Neural cell (in vitro differentiated cells): ENCODE data around the gene MAPK9. TPM values are rescaled to one million over a fixed set of nuclear protein-coding genes. Genes with fewer than 3 reads are reported as not detected.

Source experiments
- H2AFZ ChIP-seq: fragments of 200-600, 300-800 bp; sonication (generic), shearing (Covaris generic); 2 replicates; pipeline ENCODE4 v1.6.0; 2014; ENCODE audit warnings: low read depth, mild to moderate bottlenecking, antibody characterized with exemption, low read length, moderate library complexity
- H3F3A ChIP-seq: fragments of 200-600 bp; shearing (Covaris generic); 2 replicates; pipeline ENCODE4 v1.6.1; 2016; ENCODE audit warnings: mild to moderate bottlenecking, moderate library complexity, mixed read lengths, antibody characterized with exemption, low read length; ENCODE audit not compliant: insufficient read depth, poor library complexity, severe bottlenecking
- H3K27ac ChIP-seq: fragments of 200-600, 300-800 bp; sonication (generic), shearing (Covaris generic); 2 replicates; pipeline ENCODE4 v1.5.1; 2014; ENCODE audit warnings: mild to moderate bottlenecking, low read length, moderate library complexity
- H3K27me3 ChIP-seq: fragments of 300-800, 200-600 bp; sonication (generic), shearing (Covaris generic); 2 replicates; pipeline ENCODE4 v1.6.0; 2014; ENCODE audit warnings: mild to moderate bottlenecking, low read depth, low read length, moderate library complexity; ENCODE audit not compliant: insufficient read depth
- H3K36me3 ChIP-seq: fragments of 300-800, 200-600 bp; sonication (generic), shearing (Covaris generic); 2 replicates; pipeline ENCODE4 v1.5.1; 2014; ENCODE audit warnings: mild to moderate bottlenecking, antibody characterized with exemption, low read length, moderate library complexity; ENCODE audit not compliant: insufficient read depth
- H3K4me2 ChIP-seq: fragments of 300-800, 200-600 bp; sonication (generic), shearing (Covaris generic); 2 replicates; pipeline ENCODE4 v1.6.0; 2014; ENCODE audit warnings: mild to moderate bottlenecking, low read length
- H3K4me3 ChIP-seq: fragments of 300-800, 200-600 bp; sonication (generic), shearing (Covaris generic); 2 replicates; pipeline ENCODE4 v1.5.1; 2014; ENCODE audit warnings: mild to moderate bottlenecking, low read length, moderate library complexity
- H3K79me2 ChIP-seq: fragments of 200-600 bp; shearing (Covaris generic); replicated peaks from 2 replicates; pipeline ENCODE4 v1.6.0; 2014; ENCODE audit warnings: mild to moderate bottlenecking, low read length, moderate library complexity; ENCODE audit not compliant: insufficient read depth
- H3K9ac ChIP-seq: fragments of 300-800, 200-600 bp; sonication (generic), shearing (Covaris generic); 2 replicates; pipeline ENCODE4 v1.6.1; 2016; ENCODE audit warnings: mild to moderate bottlenecking, low read length, mixed read lengths
- H3K9me2 ChIP-seq: fragments of 200-600 bp; shearing (Covaris generic); 2 replicates; pipeline ENCODE4 v1.6.1; 2016; ENCODE audit warnings: mild to moderate bottlenecking, low read length, mixed read lengths; ENCODE audit not compliant: insufficient read depth
- H3K9me3 ChIP-seq: fragments of 200-600, 300-800 bp; sonication (generic), shearing (Covaris generic); 2 replicates; pipeline ENCODE4 v1.6.1; 2016; ENCODE audit warnings: mild to moderate bottlenecking, mixed run types, low read length, moderate library complexity, mixed read lengths
- H4K20me1 ChIP-seq: fragments of 200-600 bp; shearing (Covaris generic); 2 replicates; pipeline ENCODE4 v1.6.1; 2016; ENCODE audit warnings: mild to moderate bottlenecking, mixed run types; ENCODE audit not compliant: insufficient read depth
- CTCF ChIP-seq: fragments of 450-650 bp; IDR thresholded peaks from 2 replicates; pipeline ENCODE4 v1.5.1; 2014; ENCODE audit warnings: antibody characterized with exemption, mild to moderate bottlenecking, moderate library complexity; ENCODE audit not compliant: poor library complexity, severe bottlenecking
- EP300 ChIP-seq: fragments of 450-650 bp; conservative IDR thresholded peaks from 2 replicates; pipeline ENCODE4 v1.6.1; 2014; ENCODE audit warnings: antibody characterized with exemption, mild to moderate bottlenecking, moderate library complexity; ENCODE audit not compliant: poor library complexity, severe bottlenecking
- EZH2 ChIP-seq: fragments of 200-600, 300-800 bp; shearing (Covaris generic), sonication (generic); IDR thresholded peaks from 2 replicates; pipeline ENCODE4 v1.6.1; 2014; ENCODE audit warnings: antibody characterized with exemption, low read length, borderline replicate concordance, mild to moderate bottlenecking; ENCODE audit not compliant: insufficient read depth, poor library complexity, severe bottlenecking
- MXI1 ChIP-seq: fragments of 450-650 bp; conservative IDR thresholded peaks from 2 replicates; pipeline ENCODE4 v1.6.1; 2014; ENCODE audit warnings: antibody characterized with exemption, mild to moderate bottlenecking; ENCODE audit not compliant: poor library complexity, severe bottlenecking
- POLR2AphosphoS5 ChIP-seq: IDR thresholded peaks from 2 replicates; pipeline ENCODE4 v1.6.1; 2012
- RAD21 ChIP-seq: fragments of 450-650 bp; conservative IDR thresholded peaks from 2 replicates; pipeline ENCODE4 v1.6.1; 2014; ENCODE audit warnings: antibody characterized with exemption, mild to moderate bottlenecking, moderate library complexity
- REST ChIP-seq: IDR thresholded peaks from 2 replicates; pipeline ENCODE4 v1.6.1; 2012; ENCODE audit warnings: borderline replicate concordance
- SMC3 ChIP-seq: fragments of 450-650 bp; conservative IDR thresholded peaks from 2 replicates; pipeline ENCODE4 v1.6.1; 2014; ENCODE audit warnings: antibody characterized with exemption, mild to moderate bottlenecking, moderate library complexity; ENCODE audit not compliant: poor library complexity
- TAF1 ChIP-seq: IDR thresholded peaks from 2 replicates; pipeline ENCODE4 v1.6.1; 2012; ENCODE audit warnings: low read depth
- polyA plus RNA-seq: library from polyadenylated mRNA; depleted of rRNA; stranded (reverse); fragments of >200 nt; gene quantifications from 2 replicates; pipeline ENCODE4 v1.2.3, GENCODE V29; 2014

The MAPK9 gene
- polyA plus RNA-seq, 1 donor from 2014 or later, result 73.9 TPM

DNA sequence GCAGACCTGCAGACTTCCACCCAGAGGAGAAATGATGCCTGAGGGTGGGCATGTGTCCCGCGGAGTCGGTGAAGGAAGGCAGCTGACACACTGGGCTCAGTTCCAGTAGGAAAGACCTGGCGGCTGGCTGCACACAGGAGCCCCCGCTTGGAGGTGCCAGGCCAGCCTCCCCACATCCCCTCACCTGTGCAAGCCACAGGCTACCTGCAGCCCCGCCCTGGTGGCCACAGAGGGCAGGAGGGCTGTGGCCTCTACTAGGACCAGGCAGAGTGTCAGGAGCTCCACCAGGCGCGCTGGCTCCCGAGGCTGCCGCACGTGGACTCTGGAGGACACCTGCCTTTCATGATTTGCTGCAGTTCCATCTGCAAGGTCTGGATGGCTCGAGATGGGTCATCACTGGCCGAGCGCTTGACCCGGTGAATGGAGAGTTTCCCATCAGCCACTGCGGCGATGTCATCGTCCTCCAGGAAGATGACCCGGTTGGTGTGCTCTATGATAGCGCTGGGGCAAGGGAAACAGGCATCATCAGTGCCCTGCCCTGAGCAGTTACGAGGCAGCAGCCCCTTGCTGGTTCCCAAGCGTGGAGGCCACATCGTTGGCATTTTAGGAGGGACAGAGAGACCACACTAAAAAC, 26.7 kb upstream of the MAPK9 start (continued):
- no peak for TF ChIP-seq SMC3

GRCh38 chr5:180316586-180316985, 24.7 kb upstream of the MAPK9 start:
- no peaks in the 10 kb centered on the region for H3F3A ChIP-seq
- H3K27me3 ChIP-seq, result no peaks in the 10 kb centered on the region
- TF ChIP-seq EZH2, result no peak
- TF ChIP-seq POLR2AphosphoS5, result no peak
- no peak for TF ChIP-seq TAF1
- no peak for TF ChIP-seq REST
- no peak for TF ChIP-seq SMC3
- no peak for TF ChIP-seq CTCF
- no peak for TF ChIP-seq MXI1
- TF ChIP-seq EP300, result no peak
- no peak for TF ChIP-seq RAD21
- H3K36me3 ChIP-seq, result no peaks in the 10 kb centered on the region
- no peak overlapping the region for H3K4me3 ChIP-seq
- H3K27ac ChIP-seq, result no peak overlapping the region
- H3K9me2 ChIP-seq, result no peaks in the 10 kb centered on the region
- no peak overlapping the region for H3K4me2 ChIP-seq
- H2AFZ ChIP-seq, result no peak overlapping the region
- no peak overlapping the region for H3K9ac ChIP-seq
- no peaks in the 10 kb centered on the region for H3K79me2 ChIP-seq
- no peaks in the 10 kb centered on the region for H4K20me1 ChIP-seq
- H3K9me3 ChIP-seq, result no peaks in the 10 kb centered on the region

GRCh38 chr5:180315762-180316212, 23.9 kb upstream of the MAPK9 start:
- no peak overlapping the region for H3K27ac ChIP-seq
- no peaks in the 10 kb centered on the region for H3K27me3 ChIP-seq
- H3F3A ChIP-seq, result no peaks in the 10 kb centered on the region
- H3K9me2 ChIP-seq, result no peaks in the 10 kb centered on the region
- no peak overlapping the region for H3K9ac ChIP-seq
- H4K20me1 ChIP-seq, result no peaks in the 10 kb centered on the region
- no peak overlapping the region for H3K4me2 ChIP-seq
- H3K9me3 ChIP-seq, result no peaks in the 10 kb centered on the region
- no peaks in the 10 kb centered on the region for H3K36me3 ChIP-seq
- H3K79me2 ChIP-seq, result no peaks in the 10 kb centered on the region
- no peak overlapping the region for H2AFZ ChIP-seq
- TF ChIP-seq SMC3 (peak; percentile 15), REST (no peak)
- H3K4me3 ChIP-seq, result no peak overlapping the region
